GM19043 (cell line): Measurements from ENCODE around the gene DIP2B.

Source experiments
- ATAC-seq: cut with Tn5 transposase; IDR thresholded peaks from one replicate; pipeline ENCODE4 v1.9.1; 2021; ENCODE audit warnings: low read depth; ENCODE audit not compliant: unreplicated experiment

The DIP2B gene

GRCh38 chr12:50571786-50572185 lies 67.0 kb downstream of the DIP2B start:
- ATAC-seq = no peak

GRCh38 chr12:50572287-50572686 lies 67.5 kb downstream of the DIP2B start:
- ATAC-seq = no peak

GRCh38 chr12:50572760-50573159 lies 68.0 kb downstream of the DIP2B start:
- ATAC-seq = no peak

GRCh38 chr12:50573271-50573670 lies 68.5 kb downstream of the DIP2B start:
- ATAC-seq = no peak

- ATAC-seq = no peak
Measured at GRCh38 chr12:50574601-50575348, 70.0 kb downstream of the DIP2B start.

GRCh38 chr12:50579757-50580267 lies 75.0 kb downstream of the DIP2B start:
- ATAC-seq = no peak

- no peak for ATAC-seq
Measured at GRCh38 chr12:50580436-50580835, 75.7 kb downstream of the DIP2B start.

GRCh38 chr12:50581226-50582184 lies 76.7 kb downstream of the DIP2B start:
- no peak for ATAC-seq

- no peak for ATAC-seq
Measured at GRCh38 chr12:50584135-50584534, 79.3 kb downstream of the DIP2B start.

GRCh38 chr12:50589650-50590435 lies 85.1 kb downstream of the DIP2B start:
- ATAC-seq = no peak

GRCh38 chr12:50590869-50591268 lies 86.1 kb downstream of the DIP2B start:
- ATAC-seq = no peak

- ATAC-seq = no peak
Measured at GRCh38 chr12:50595667-50596066, 90.9 kb downstream of the DIP2B start.

GRCh38 chr12:50597200-50598195 lies 92.7 kb downstream of the DIP2B start:
- peak; percentile 92 for ATAC-seq

GRCh38 chr12:50598321-50598862 lies 93.6 kb downstream of the DIP2B start:
- no peak for ATAC-seq

- no peak for ATAC-seq
Measured at GRCh38 chr12:50599366-50600095, 94.7 kb downstream of the DIP2B start.

- ATAC-seq = no peak
Measured at GRCh38 chr12:50600364-50600763, 95.6 kb downstream of the DIP2B start.

- ATAC-seq = no peak
Measured at GRCh38 chr12:50603817-50604639, 99.2 kb downstream of the DIP2B start.

- ATAC-seq = no peak
Measured at GRCh38 chr12:50604640-50604920, 99.8 kb downstream of the DIP2B start.
